Endothelial cell (in vitro differentiated cells): ENCODE data around the gene F2R. TPM values are rescaled to one million over a fixed set of nuclear protein-coding genes. Genes with fewer than 3 reads are reported as not detected.

Experiments
- DNase-seq: peaks from one replicate; pipeline ENCODE4 v3.0.0; 2021; ENCODE audit warnings: low spot score
- H3K27ac Mint-ChIP-seq: one replicate; pipeline ENCODE4 v1.8.0; 2021; ENCODE audit warnings: mixed read lengths, inconsistent platforms; ENCODE audit not compliant: unreplicated experiment
- H3K27me3 Mint-ChIP-seq: one replicate; pipeline ENCODE4 v1.8.0; 2021; ENCODE audit warnings: mild to moderate bottlenecking, moderate library complexity, mixed read lengths, inconsistent platforms; ENCODE audit not compliant: unreplicated experiment
- H3K36me3 Mint-ChIP-seq: one replicate; pipeline ENCODE4 v1.8.0; 2021; ENCODE audit warnings: mild to moderate bottlenecking, low read depth, mixed read lengths, inconsistent platforms; ENCODE audit not compliant: unreplicated experiment
- H3K4me1 Mint-ChIP-seq: one replicate; pipeline ENCODE4 v1.8.0; 2021; ENCODE audit warnings: mild to moderate bottlenecking, mixed read lengths, inconsistent platforms; ENCODE audit not compliant: unreplicated experiment
- H3K4me3 Mint-ChIP-seq: one replicate; pipeline ENCODE4 v1.8.0; 2021; ENCODE audit warnings: mild to moderate bottlenecking, mixed read lengths, inconsistent platforms; ENCODE audit not compliant: unreplicated experiment
- H3K9me3 Mint-ChIP-seq: one replicate; pipeline ENCODE4 v1.8.0; 2021; ENCODE audit warnings: mixed read lengths, inconsistent platforms; ENCODE audit not compliant: unreplicated experiment
- CTCF ChIP-seq: fragments of 200-600 bp; sonication (generic); IDR thresholded peaks from one replicate; pipeline ENCODE4 v1.5.0; 2021; ENCODE audit warnings: antibody characterized with exemption; ENCODE audit not compliant: unreplicated experiment
- total RNA-seq: library from RNA; stranded (reverse); fragmentation: NEBNext Ultra II Directional; extraction: Animal tissue kit (Norgen Biotek cat#: 25700); gene quantifications from one replicate; pipeline ENCODE4 v1.2.1, GENCODE V29; 2021; ENCODE audit not compliant: unreplicated experiment

The F2R gene
- total RNA-seq, 1 donor from 2014 or later = 342 TPM

GRCh38 chr5:76688212-76688611 is 27.7 kb upstream of the F2R start:
- Mint-ChIP-seq H3K27me3 (peaks cover 2% of the 10 kb centered on the region), H3K9me3 (no peaks in the 10 kb centered on the region), H3K36me3 (peaks cover 40% of the 10 kb centered on the region), H3K27ac (no peak overlapping the region), H3K4me3 (peak overlapping the region; percentile 14), H3K4me1 (peaks cover 55% of the 10 kb centered on the region)
- TF ChIP-seq CTCF = no peak
- no peak for DNase-seq

GRCh38 chr5:76688836-76689235 is 27.1 kb upstream of the F2R start:
- H3K36me3 Mint-ChIP-seq = peaks cover 40% of the 10 kb centered on the region
- H3K4me3 Mint-ChIP-seq = no peak overlapping the region
- no peak for TF ChIP-seq CTCF
- H3K4me1 Mint-ChIP-seq = peaks cover 53% of the 10 kb centered on the region
- no peak overlapping the region for H3K27ac Mint-ChIP-seq
- no peaks in the 10 kb centered on the region for H3K9me3 Mint-ChIP-seq
- H3K27me3 Mint-ChIP-seq = peaks cover 2% of the 10 kb centered on the region
- DNase-seq = no peak

GRCh38 chr5:76689321-76690036 is 26.4 kb upstream of the F2R start:
- H3K9me3 Mint-ChIP-seq = no peaks in the 10 kb centered on the region
- no peak for DNase-seq
- H3K27me3 Mint-ChIP-seq = peaks cover 2% of the 10 kb centered on the region
- H3K4me3 Mint-ChIP-seq = no peak overlapping the region
- peaks cover 40% of the 10 kb centered on the region for H3K36me3 Mint-ChIP-seq
- no peak for TF ChIP-seq CTCF
- peaks cover 47% of the 10 kb centered on the region for H3K4me1 Mint-ChIP-seq
- peak overlapping the region; percentile 36 for H3K27ac Mint-ChIP-seq

- H3K36me3 Mint-ChIP-seq = peaks cover 40% of the 10 kb centered on the region
Measured at GRCh38 chr5:76690037-76690679, 25.8 kb upstream of the F2R start.

More at GRCh38 chr5:76690037-76690679, 25.8 kb upstream of the F2R start:
- peak overlapping the region; percentile 36 for H3K27ac Mint-ChIP-seq
- no peak for DNase-seq
- TF ChIP-seq CTCF = no peak
- H3K27me3 Mint-ChIP-seq = no peaks in the 10 kb centered on the region
- H3K4me1 Mint-ChIP-seq = peaks cover 44% of the 10 kb centered on the region
- no peaks in the 10 kb centered on the region for H3K9me3 Mint-ChIP-seq
- H3K4me3 Mint-ChIP-seq = no peak overlapping the region
